Measurements from ENCODE around the gene FYCO1.

GRCh38 chr3:45880725-45881077 is 114.9 kb downstream of the FYCO1 start:
- TF ChIP-seq CTCF (IDR thresholded peaks at IDR 0.05; ENCODE audit: borderline replicate concordance, extremely low read depth, low read length, poor library complexity, severe bottlenecking) (no peak), EZH2 (IDR thresholded peaks at IDR 0.05; ENCODE audit: borderline replicate concordance, low read depth, low read length, severe bottlenecking) (no peak)

All from DND-41 (cell line).